ENCODE data around the gene KCNK3.

GRCh38 chr2:26692279-26692896 lies at the start of gene KCNK3:
- TF ChIP-seq, protein P1, sequence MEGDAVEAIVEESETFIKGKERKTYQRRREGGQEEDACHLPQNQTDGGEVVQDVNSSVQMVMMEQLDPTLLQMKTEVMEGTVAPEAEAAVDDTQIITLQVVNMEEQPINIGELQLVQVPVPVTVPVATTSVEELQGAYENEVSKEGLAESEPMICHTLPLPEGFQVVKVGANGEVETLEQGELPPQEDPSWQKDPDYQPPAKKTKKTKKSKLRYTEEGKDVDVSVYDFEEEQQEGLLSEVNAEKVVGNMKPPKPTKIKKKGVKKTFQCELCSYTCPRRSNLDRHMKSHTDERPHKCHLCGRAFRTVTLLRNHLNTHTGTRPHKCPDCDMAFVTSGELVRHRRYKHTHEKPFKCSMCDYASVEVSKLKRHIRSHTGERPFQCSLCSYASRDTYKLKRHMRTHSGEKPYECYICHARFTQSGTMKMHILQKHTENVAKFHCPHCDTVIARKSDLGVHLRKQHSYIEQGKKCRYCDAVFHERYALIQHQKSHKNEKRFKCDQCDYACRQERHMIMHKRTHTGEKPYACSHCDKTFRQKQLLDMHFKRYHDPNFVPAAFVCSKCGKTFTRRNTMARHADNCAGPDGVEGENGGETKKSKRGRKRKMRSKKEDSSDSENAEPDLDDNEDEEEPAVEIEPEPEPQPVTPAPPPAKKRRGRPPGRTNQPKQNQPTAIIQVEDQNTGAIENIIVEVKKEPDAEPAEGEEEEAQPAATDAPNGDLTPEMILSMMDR (IDR thresholded peaks at IDR 0.05; ENCODE audit: low read depth, low read length) = no peak
- TF ChIP-seq EZH2phosphoT487 (IDR thresholded peaks at IDR 0.05; ENCODE audit: low read depth) = no peak

All from OCI-LY3 (cell line).